ENCODE results near the gene MEIOB.
"Not testable (repeated sequence)": the region's sequence is repeated elsewhere in the genome, so short reads cannot be mapped to it uniquely, and the experiment has no call there.

MEIOB gene

GRCh38 chr16:1876066-1876465 is 4.1 kb upstream of the MEIOB start:
- DNase-seq = not testable (repeated sequence)

- DNase-seq = no peak
Measured at GRCh38 chr16:1874854-1875253, 2.9 kb upstream of the MEIOB start.

GRCh38 chr16:1870365-1871082 is 1.4 kb downstream of the MEIOB start:
- DNase-seq = no peak

- no peak for DNase-seq
Measured at GRCh38 chr16:1865902-1866690, 5.9 kb downstream of the MEIOB start.

- peak; percentile 69 for DNase-seq
Measured at GRCh38 chr16:1863681-1864460, 8.1 kb downstream of the MEIOB start.

- DNase-seq = no peak
Measured at GRCh38 chr16:1862394-1862793, 9.6 kb downstream of the MEIOB start.

GRCh38 chr16:1861730-1862129 is 10.2 kb downstream of the MEIOB start:
- DNase-seq = no peak

- no peak for DNase-seq
Measured at GRCh38 chr16:1859650-1860049, 12.3 kb downstream of the MEIOB start.

GRCh38 chr16:1858189-1858865 is 13.6 kb downstream of the MEIOB start:
- DNase-seq = no peak

GRCh38 chr16:1857433-1858097 is 14.4 kb downstream of the MEIOB start:
- no peak for DNase-seq

- no peak for DNase-seq
Measured at GRCh38 chr16:1851793-1852192, 20.2 kb downstream of the MEIOB start.

- DNase-seq = no peak
Measured at GRCh38 chr16:1850981-1851380, 21.0 kb downstream of the MEIOB start.

- DNase-seq = no peak
Measured at GRCh38 chr16:1846416-1846815, 25.5 kb downstream of the MEIOB start.

GRCh38 chr16:1845985-1846384 is 26.0 kb downstream of the MEIOB start:
- no peak for DNase-seq

- no peak for DNase-seq
Measured at GRCh38 chr16:1839554-1839953, 32.4 kb downstream of the MEIOB start.

- no peak for DNase-seq
Measured at GRCh38 chr16:1834096-1834495, 37.9 kb downstream of the MEIOB start.

- no peak for DNase-seq
Measured at GRCh38 chr16:1832838-1833454, 39.0 kb downstream of the MEIOB start.

- DNase-seq = no peak
Measured at GRCh38 chr16:1831186-1832075, 40.5 kb downstream of the MEIOB start.

GRCh38 chr16:1830213-1830612 is 41.8 kb downstream of the MEIOB start:
- no peak for DNase-seq

GRCh38 chr16:1828645-1829410 is 43.1 kb downstream of the MEIOB start:
- no peak for DNase-seq

Measured in activated CD8-positive, alpha-beta memory T cell treated with anti-CD3 and anti-CD28 coated beads for 24 hours (primary cell).